ENCODE data around the gene C4orf51. TPM values are rescaled to one million over a fixed set of nuclear protein-coding genes. Genes with fewer than 3 reads are reported as not detected.

C4orf51 gene
- total and polyA plus RNA-seq, 2 of the 13 experiments (the other 11 are each of a cell fraction or from before 2014, with no cell fraction given), result not detected

GRCh38 chr4:145681518-145681917 lies 1.6 kb downstream of the C4orf51 start:
- peaks cover 17% of the 10 kb centered on the region for H3K4me1 ChIP-seq (ENCODE audit: insufficient read depth, low read length)
- no peaks in the 10 kb centered on the region for H3K36me3 ChIP-seq (replicated peaks in 1 of 2; ENCODE audit: control insufficient read depth in 1 of 2, insufficient read depth in 2 of 2, low read length in 2 of 2)
- no peaks in the 10 kb centered on the region for H4K20me1 ChIP-seq (ENCODE audit: insufficient read depth, low read length)
- H3K79me2 ChIP-seq (ENCODE audit: insufficient read depth, low read length), result no peaks in the 10 kb centered on the region
- no peaks in the 10 kb centered on the region for H3K9me3 ChIP-seq (ENCODE audit: low read length)
- CTCF ChIA-PET (ENCODE audit: low intra/inter-chr PET ratio, low total read pairs), result no interaction called here
- no peak for FAIRE-seq
- POLR2A ChIA-PET, result no interaction called here
- no peak overlapping the region for H2AFZ ChIP-seq (ENCODE audit: low read length)
- ATAC-seq, result no peak
- H3K27me3 ChIP-seq (ENCODE audit: control insufficient read depth in 1 of 2, insufficient read depth in 2 of 2, low read length in 2 of 2), result no peaks in the 10 kb centered on the region
- no peak overlapping the region for H3K4me3 ChIP-seq (replicated peaks in 1 of 3; ENCODE audit: insufficient read depth in 1 of 3, low read depth in 2 of 3, low read length in 3 of 3)
- no peak for DNase-seq (ENCODE audit: low spot score)
- no peak overlapping the region for H3K27ac ChIP-seq (ENCODE audit: extremely low read length, insufficient read depth, low read length)
- no peak overlapping the region for H3K9ac ChIP-seq (ENCODE audit: insufficient read depth, low read depth, low read length)
- in situ Hi-C loops (cut with HindIII; ENCODE audit: extremely low pct_ligation_motif_present, low pct_unique_long_range_greater_than_20kb) (no loop called here), intact Hi-C loops (cut with micrococcal nuclease; ENCODE audit: unreplicated experiment) (no loop called here)
- no TSS peak for BruUV-seq (replicated peaks)
- H3K4me2 ChIP-seq (ENCODE audit: low read depth, low read length), result no peak overlapping the region
- no peak for TF ChIP-seq DMTF1 (CRISPR knock-in tag; IDR thresholded peaks at IDR 0.05)
- TF ChIP-seq ZFP37 (CRISPR knock-in tag; IDR thresholded peaks at IDR 0.05; ENCODE audit: borderline replicate concordance), result no peak
- no peak for TF ChIP-seq MAFK (conservative IDR thresholded peaks at IDR 0.05 in 1 of 2, IDR thresholded peaks at IDR 0.05 in 1 of 2; ENCODE audit: low read length in 2 of 2)
- no peak for TF ChIP-seq FLYWCH1 (CRISPR knock-in tag; IDR thresholded peaks at IDR 0.05)
- no peak for TF ChIP-seq IKZF1 (IDR thresholded peaks at IDR 0.05)
- TF ChIP-seq E2F1 (CRISPR knock-in tag; IDR thresholded peaks at IDR 0.05), result no peak
- no peak for TF ChIP-seq ZNF414 (CRISPR knock-in tag; IDR thresholded peaks at IDR 0.05)
- TF ChIP-seq ZNF777 (CRISPR knock-in tag; IDR thresholded peaks at IDR 0.05), result no peak
- TF ChIP-seq NRL (CRISPR knock-in tag; IDR thresholded peaks at IDR 0.05; ENCODE audit: borderline replicate concordance), result no peak
- TF ChIP-seq ZNF737 (CRISPR knock-in tag; IDR thresholded peaks at IDR 0.05; ENCODE audit: borderline replicate concordance), result no peak
- TF ChIP-seq ZNF646 (CRISPR knock-in tag; IDR thresholded peaks at IDR 0.05), result no peak
- TF ChIP-seq, protein P1, sequence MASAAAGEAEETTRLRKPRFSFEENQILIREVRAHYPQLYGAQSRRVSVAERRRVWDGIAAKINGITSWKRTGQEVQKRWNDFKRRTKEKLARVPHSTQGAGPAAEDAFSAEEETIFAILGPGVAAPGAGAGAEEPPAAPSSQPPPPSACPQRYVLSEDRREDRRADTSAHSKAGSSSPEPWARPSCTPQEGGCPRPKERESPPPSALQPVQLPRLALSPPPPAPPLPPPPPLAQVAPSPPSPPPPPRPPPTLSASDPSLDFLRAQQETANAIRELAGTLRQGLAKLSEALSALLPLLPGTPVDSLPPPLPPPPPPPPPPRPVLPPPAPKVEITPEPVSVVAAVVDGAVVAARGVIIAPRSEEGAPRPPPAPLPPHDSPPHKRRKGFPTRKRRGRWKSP (CRISPR knock-in tag; IDR thresholded peaks at IDR 0.05), result no peak

All from HepG2 (cell line).